Naive thymus-derived CD8-positive, alpha-beta T cell (primary cell): ENCODE data around the gene LRRC37B. TPM values are rescaled to one million over a fixed set of nuclear protein-coding genes. Genes with fewer than 3 reads are reported as not detected.
"Not testable (repeated sequence)": the region's sequence is repeated elsewhere in the genome, so short reads cannot be mapped to it uniquely, and the experiment has no call there.

ENCODE experiments used
- ATAC-seq, 2 donors: fragments of 150-1000 bp; cut with Tn5 transposase in 1 of 2; sonication (Bioruptor Pico), chemical (Tn5 transposase) in 1 of 2; 1 replicate in 1 of 2; 2 replicates in 1 of 2; pipeline ENCODE4 v1.10.0; 2021; ENCODE audit warnings: mild to moderate bottlenecking in 2 of 2, moderate library complexity in 2 of 2
- POLR2A ChIA-PET: fragments of 350-600 bp; sonication (Branson Sonifier 250); formaldehyde crosslinking; loops from one replicate; lab custom pipeline; 2021; ENCODE audit warnings: antibody characterized with exemption; lab: Charles Lee
- DNase-seq, 10 donors: peaks; one replicate each; pipeline versions ENCODE4 v3.0.0 to v3.0.0-alpha.2; 2020 to 2022
- H3K27ac Mint-ChIP-seq, 10 donors: one replicate each; pipeline ENCODE4 v1.8.0; 2020 to 2022; ENCODE audit warnings: mild to moderate bottlenecking in 10 of 10, mixed read lengths in 10 of 10, moderate library complexity in 4 of 10, inconsistent platforms in 1 of 10
- H3K27me3 Mint-ChIP-seq, 5 donors: one replicate each; pipeline ENCODE4 v1.8.0; 2021 to 2022; ENCODE audit warnings: mixed read lengths in 5 of 5
- H3K36me3 Mint-ChIP-seq, 3 donors: one replicate each; pipeline ENCODE4 v1.8.0; 2020 to 2022; ENCODE audit warnings: mixed read lengths in 3 of 3, mild to moderate bottlenecking in 2 of 3, inconsistent platforms in 1 of 3
- H3K4me1 Mint-ChIP-seq, 4 donors: one replicate each; pipeline ENCODE4 v1.8.0; 2021 to 2022; ENCODE audit warnings: mixed read lengths in 4 of 4
- H3K4me3 Mint-ChIP-seq, 10 donors: one replicate each; pipeline ENCODE4 v1.8.0; 2020 to 2022; ENCODE audit warnings: mild to moderate bottlenecking in 10 of 10, mixed read lengths in 10 of 10, moderate library complexity in 6 of 10, inconsistent platforms in 1 of 10
- H3K9me3 Mint-ChIP-seq, 9 donors: one replicate each; pipeline ENCODE4 v1.8.0; 2020 to 2022; ENCODE audit warnings: mixed read lengths in 9 of 9, mild to moderate bottlenecking in 3 of 9, inconsistent platforms in 1 of 9, moderate library complexity in 1 of 9
- polyA plus RNA-seq, 3 donors: library from polyadenylated mRNA; unstranded; fragments of 300-500 nt; fragmentation: Illumina TruSeq; gene quantifications; one replicate each; pipeline ENCODE4 v1.2.3, GENCODE V29; 2021
- total RNA-seq, 8 experiments: library from RNA in 2 of 8; stranded (reverse) in 2 of 8; gene quantifications; one replicate each; pipeline ENCODE4 v1.2.3 and lab custom pipeline; 2021 to 2026

LRRC37B gene
- 10 to 100 TPM; 67.6 to 71.1 TPM for total RNA-seq
- 1 to 10 TPM; 6.8 to 9.6 (median 8.2) TPM for polyA plus RNA-seq
- total RNA-seq (lab: John Stamatoyannopoulos, UW), result 9.3 to 60.0 (median 46.4) reads per million in 6 experiments

DNA sequence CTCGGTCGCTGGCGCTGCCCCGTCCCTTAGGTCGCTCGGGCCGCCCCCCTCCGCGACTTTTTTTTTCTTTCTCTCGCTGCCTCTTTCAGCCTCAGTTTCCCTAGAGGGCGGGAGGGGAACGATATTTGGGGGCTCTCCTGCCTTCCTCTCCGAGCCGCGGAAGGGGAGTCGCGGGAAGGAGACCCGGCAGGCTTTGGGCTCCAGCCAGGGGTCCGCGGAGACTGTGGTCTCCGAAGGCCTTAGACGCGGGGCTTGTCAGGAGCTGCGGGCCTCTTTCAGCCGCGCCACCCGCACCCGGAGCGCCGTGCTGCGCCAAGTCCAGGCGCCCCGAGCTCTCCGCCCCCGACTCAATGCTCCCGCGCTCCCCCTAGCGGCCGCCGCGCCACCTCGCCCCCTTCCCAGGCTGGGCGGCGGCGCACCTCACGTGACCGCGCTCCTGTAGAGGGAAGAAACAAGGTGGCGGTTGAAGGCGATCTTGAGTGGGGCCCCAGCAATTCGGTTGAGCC is at the start of gene LRRC37B:
LRRC37B (plus strand) TSS at position 427 of the 506 bp plus-strand sequence. CDS start 14,010 bp downstream, outside the sequence.
- no peaks in the 10 kb centered on the region for H3K9me3 Mint-ChIP-seq
- peak within 1 kb of the TSS; percentile 89 to 97 (median 94) for H3K4me3 Mint-ChIP-seq
- DNase-seq (peak; percentile 79 to 90 (median 88)), ATAC-seq (peak; percentile 90 to 91)
- POLR2A ChIA-PET, result interaction anchor here (0.7 to 3.1 kb wide), 7 partner anchors 10 to 342 kb away, joined by 3 to 27 read pairs (median 4); partner anchors contain the start of gene SUZ12
- H3K4me1 Mint-ChIP-seq, result peaks cover 14 to 45% (median 40%) of the 10 kb centered on the region in 4 donors
- peaks cover 0 to 2% (median 0%) of the 10 kb centered on the region in 3 donors for H3K36me3 Mint-ChIP-seq
- peak within 1 kb of the TSS; percentile 90 to 98 (median 94) for H3K27ac Mint-ChIP-seq
- no peaks in the 10 kb centered on the region for H3K27me3 Mint-ChIP-seq

DNA sequence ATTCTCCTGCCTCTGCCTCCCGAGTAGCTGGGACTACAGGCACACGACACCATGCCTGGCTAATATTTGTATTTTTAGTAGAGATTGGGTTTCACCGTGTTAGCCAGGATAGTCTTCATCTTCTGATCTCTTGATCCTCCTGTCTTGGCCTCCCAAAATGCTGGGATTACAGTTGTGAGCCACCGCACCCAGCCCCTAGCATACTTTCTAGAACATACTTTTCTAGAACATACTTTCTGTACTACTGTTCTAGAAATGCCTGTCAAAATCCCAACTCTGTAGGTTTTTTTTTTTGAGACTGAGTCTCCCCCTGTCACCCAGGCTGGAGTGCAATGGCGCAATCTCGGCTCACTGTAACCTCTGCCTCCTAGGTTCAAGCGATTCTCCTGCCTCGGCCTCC is 43.1 kb upstream of the LRRC37B start:
- peak overlapping the region in 3 of 10 donors; percentile 14 to 31 (median 15) for H3K27ac Mint-ChIP-seq
- peaks cover 0 to 80% (median 4%) of the 10 kb centered on the region in 3 donors for H3K36me3 Mint-ChIP-seq
- POLR2A ChIA-PET, H3K9me3 Mint-ChIP-seq, H3K4me1 Mint-ChIP-seq, ATAC-seq, DNase-seq, H3K27me3 Mint-ChIP-seq: not testable (repeated sequence)
- peak overlapping the region in 1 of 10 donors; percentile 16 for H3K4me3 Mint-ChIP-seq

DNA sequence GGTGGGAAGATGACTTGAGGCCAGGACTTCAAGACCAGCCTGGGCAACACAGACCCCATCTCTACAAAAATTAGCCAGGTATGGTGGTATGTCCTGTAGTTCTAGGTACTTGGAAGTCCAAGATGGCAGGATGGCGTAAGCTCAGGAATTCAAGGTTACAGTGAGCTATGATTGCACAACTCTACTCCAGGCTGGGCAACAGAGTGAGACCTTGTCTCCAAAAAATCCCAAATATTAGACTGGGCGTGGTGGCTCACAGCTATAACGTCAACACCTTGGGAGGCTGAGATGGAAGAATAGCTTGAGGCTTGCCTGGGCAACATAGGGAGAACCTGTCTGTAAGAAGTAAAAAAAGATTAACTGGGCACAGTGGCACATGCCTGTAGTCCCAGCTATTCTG is 39.5 kb upstream of the LRRC37B start:
- Mint-ChIP-seq H3K27me3 (no peaks in the 10 kb centered on the region), H3K27ac (peak overlapping the region in 4 of 10 donors; percentile 19 to 76 (median 39)), H3K9me3 (no peaks in the 10 kb centered on the region), H3K36me3 (peaks cover 0 to 76% (median 3%) of the 10 kb centered on the region in 3 donors), H3K4me3 (no peak overlapping the region), H3K4me1 (peaks cover 0 to 5% (median 1%) of the 10 kb centered on the region in 4 donors)
- POLR2A ChIA-PET, result no interaction called here
- DNase-seq, result no peak
- ATAC-seq, result no peak

DNA sequence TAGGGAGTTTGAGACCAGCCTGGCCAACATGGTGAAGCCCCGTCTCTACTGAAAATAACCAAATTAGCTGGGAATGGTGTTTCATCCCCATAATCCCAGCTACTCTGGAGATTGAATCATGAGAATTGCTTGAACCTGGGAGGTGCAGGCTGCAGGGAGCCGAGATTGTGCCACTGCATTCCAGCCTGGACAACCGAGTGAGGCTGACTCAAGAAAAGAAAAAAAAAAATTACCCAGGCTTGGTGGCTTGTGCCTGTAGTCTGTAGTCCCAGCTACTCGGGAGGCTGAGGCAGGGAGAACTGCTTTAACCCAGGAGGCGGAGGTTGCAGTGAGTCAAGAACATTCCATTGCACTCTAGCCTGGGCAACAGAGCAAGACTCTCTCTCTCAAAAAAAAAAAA is 36.8 kb upstream of the LRRC37B start:
- POLR2A ChIA-PET, result interaction anchor here (0.6 kb wide), 1 partner anchor 161 kb away, joined by 6 read pairs; no protein-coding TSS in a partner anchor
- ATAC-seq, H3K4me1 Mint-ChIP-seq, H3K27me3 Mint-ChIP-seq, DNase-seq, H3K9me3 Mint-ChIP-seq, H3K27ac Mint-ChIP-seq, H3K4me3 Mint-ChIP-seq: not testable (repeated sequence)
- H3K36me3 Mint-ChIP-seq, result peaks cover 0 to 68% (median 0%) of the 10 kb centered on the region in 3 donors

DNA sequence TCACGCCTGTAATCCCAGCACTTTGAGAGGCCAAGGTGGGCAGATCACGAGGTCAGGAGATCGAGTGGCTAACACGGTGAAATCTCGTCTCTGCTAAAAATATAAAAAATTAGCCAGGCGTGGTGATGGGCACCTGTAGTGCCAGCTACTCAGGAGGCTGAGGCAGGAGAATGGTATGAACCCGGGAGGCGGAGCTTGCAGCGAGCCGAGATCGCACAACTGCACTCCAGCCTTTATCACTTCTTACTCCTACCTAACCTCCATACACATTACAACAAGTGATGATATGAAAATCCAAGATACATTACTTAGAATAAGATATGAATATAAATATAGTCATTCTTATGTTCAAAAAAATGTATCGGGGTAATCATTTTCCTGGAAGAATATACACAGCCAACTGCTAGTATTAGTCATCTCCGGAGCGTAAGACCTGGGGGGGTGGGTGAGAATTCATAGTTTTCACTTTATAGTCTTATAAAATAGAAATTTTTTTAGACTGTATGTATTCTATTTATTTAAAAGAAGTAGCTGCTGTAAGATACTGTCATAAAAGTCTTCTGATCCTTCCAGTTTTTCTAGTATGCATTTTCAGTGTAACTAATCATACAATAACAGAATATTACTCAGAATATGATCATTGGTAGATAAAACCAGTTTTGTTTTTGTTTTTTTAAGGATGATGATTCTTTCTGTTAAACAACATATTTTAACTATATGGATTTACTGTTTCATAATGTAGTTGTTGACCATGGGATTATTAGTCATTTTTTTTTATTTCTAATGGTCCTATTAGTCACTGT is 32.7 kb upstream of the LRRC37B start:
- H3K27me3 Mint-ChIP-seq, H3K4me3 Mint-ChIP-seq, DNase-seq, H3K27ac Mint-ChIP-seq, H3K4me1 Mint-ChIP-seq, ATAC-seq, POLR2A ChIA-PET, H3K9me3 Mint-ChIP-seq: not testable (repeated sequence)
- peaks cover 5 to 62% (median 7%) of the 10 kb centered on the region in 3 donors for H3K36me3 Mint-ChIP-seq

DNA sequence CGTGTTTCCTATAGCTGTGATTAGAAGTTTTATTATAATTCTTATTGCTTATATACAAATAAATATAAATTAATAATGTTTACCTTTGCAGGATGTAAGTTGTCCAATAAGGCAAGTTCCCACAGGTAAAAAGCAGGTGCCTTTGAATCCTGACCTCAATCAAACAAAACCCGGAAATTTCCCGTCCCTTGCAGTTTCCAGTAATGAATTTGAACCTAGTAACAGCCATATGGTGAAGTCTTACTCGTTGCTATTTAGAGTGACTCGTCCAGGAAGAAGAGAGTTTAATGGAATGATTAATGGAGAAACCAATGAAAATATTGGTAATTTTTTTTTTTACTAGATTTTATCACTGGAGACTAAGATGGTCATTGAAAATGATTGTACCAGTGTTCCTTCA is 31.8 kb upstream of the LRRC37B start:
- H3K27me3 Mint-ChIP-seq, POLR2A ChIA-PET, H3K4me3 Mint-ChIP-seq, H3K4me1 Mint-ChIP-seq, ATAC-seq, DNase-seq, H3K9me3 Mint-ChIP-seq, H3K27ac Mint-ChIP-seq: not testable (repeated sequence)
- H3K36me3 Mint-ChIP-seq, result peaks cover 5 to 60% (median 7%) of the 10 kb centered on the region in 3 donors

DNA sequence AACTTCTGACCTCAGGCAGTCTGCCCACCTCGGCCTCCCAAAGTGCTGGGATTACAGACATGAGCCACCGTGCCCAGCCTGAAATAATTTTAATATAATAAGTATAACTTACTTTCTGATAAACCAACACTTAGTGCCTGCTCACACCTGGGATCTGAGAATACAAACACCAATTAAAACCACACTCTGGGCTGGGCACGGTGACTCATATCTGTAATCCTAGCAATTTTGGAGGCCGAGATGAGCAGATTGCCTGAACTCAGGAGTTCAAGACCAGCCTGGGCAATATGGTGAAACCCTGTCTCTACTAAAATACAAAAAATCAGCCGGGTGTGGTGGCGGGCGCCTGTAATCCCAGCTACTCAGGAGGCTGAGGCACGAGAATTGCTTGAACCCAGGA is 15.4 kb upstream of the LRRC37B start:
- H3K27ac Mint-ChIP-seq, H3K27me3 Mint-ChIP-seq, DNase-seq, H3K4me3 Mint-ChIP-seq, ATAC-seq, POLR2A ChIA-PET, H3K4me1 Mint-ChIP-seq, H3K9me3 Mint-ChIP-seq: not testable (repeated sequence)
- H3K36me3 Mint-ChIP-seq, result peaks cover 4 to 76% (median 7%) of the 10 kb centered on the region in 3 donors

DNA sequence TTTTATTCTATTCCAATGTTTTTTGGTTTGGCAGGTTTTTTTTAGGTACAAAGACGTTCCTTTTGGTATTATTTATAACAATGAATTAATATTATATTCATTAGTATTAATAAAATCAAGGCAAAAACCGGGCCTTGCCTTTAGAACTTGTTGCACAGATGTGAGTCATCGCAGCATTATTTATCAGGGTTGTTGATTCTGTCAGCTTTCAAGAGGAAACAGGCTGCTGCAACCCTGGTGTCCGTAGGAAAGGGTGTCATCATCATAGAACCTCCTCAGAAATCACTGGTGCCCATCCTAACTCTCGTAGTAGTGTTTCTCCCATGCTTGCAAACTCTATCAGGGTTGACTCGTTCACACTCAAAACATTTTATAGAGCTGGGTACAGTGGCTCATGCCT is 10.2 kb upstream of the LRRC37B start:
- Mint-ChIP-seq H3K36me3 (peaks cover 4 to 72% (median 6%) of the 10 kb centered on the region in 3 donors), H3K27me3 (no peaks in the 10 kb centered on the region), H3K4me3 (no peak overlapping the region), H3K4me1 (no peaks in the 10 kb centered on the region), H3K27ac (no peak overlapping the region), H3K9me3 (no peaks in the 10 kb centered on the region)
- POLR2A ChIA-PET, result no interaction called here
- no peak for DNase-seq
- no peak for ATAC-seq

DNA sequence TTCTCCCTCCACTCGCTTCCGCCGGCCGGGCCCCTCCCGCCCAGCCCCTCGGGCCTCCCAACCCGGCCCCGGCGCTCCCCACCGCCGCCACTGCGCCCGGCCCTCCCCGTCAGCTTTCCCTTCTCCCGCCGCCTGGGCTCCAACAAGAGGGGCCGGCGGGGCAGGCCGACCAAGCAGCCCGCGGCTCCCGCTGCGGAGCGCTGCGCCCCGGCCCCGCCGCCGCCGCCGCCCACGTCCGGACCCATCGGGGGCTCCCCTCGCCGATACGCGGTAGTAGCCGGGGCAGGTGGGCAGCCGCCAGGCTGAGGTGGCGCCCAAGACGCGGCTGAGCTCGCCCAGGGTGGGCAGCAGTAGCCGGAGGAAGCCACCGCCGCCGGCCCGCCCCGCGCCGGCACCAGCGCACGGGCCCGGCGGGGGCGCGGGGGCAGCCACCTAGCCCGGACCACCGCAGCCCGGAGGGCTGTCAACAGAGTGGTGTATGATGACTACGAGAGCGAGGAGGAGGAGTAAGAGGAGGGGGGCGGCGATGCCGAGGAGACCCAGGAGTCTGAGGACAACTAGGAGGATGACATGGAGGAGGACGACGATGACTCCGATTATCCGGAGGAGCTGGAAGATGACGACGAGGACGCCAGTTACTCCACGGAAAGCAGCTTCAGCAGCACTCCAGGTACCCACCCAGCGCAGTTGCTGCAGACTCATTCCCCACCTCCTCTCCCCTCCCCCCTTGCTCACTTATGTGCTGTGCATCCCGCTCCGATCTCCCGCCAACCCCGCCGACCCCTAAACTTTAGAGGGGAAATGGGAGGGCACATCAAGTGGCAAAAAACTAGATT is 498 bp downstream of the LRRC37B start:
- H3K4me3 Mint-ChIP-seq, result peak overlapping the region; percentile 89 to 97 (median 94)
- H3K27ac Mint-ChIP-seq, result peak overlapping the region; percentile 90 to 98 (median 94)
- DNase-seq, result peak; percentile 20 to 70 (median 38)
- no peaks in the 10 kb centered on the region for H3K9me3 Mint-ChIP-seq
- no peaks in the 10 kb centered on the region for H3K27me3 Mint-ChIP-seq
- POLR2A ChIA-PET, result interaction anchor here (0.8 to 3.1 kb wide), 7 partner anchors 9 to 135 kb away, joined by 4 to 27 read pairs (median 4); partner anchors contain the start of gene RHOT1
- H3K4me1 Mint-ChIP-seq, result peaks cover 16 to 51% (median 45%) of the 10 kb centered on the region in 4 donors
- H3K36me3 Mint-ChIP-seq, result peaks cover 0 to 3% (median 0%) of the 10 kb centered on the region in 3 donors
- ATAC-seq, result peak; percentile 49 to 63

DNA sequence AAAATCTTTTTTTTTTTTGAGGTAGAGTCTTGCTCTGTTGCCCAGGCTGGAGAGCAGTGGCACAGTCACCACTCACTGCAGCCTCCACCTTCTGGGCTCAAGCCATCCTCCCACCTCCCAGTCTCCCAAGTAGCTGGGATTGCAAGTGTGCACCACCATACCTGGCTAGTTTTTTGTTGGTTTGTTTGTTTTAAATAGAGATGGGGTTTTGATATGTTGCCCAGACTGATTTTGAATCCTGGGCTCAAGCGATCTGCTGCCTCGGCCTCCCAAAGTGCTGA is 2.0 kb downstream of the LRRC37B start:
- H3K9me3 Mint-ChIP-seq, result no peaks in the 10 kb centered on the region
- peak overlapping the region; percentile 59 to 98 (median 93) for H3K27ac Mint-ChIP-seq
- H3K4me3 Mint-ChIP-seq, result peak overlapping the region; percentile 89 to 97 (median 94)
- DNase-seq (no peak), ATAC-seq (no peak)
- no peaks in the 10 kb centered on the region for H3K27me3 Mint-ChIP-seq
- POLR2A ChIA-PET, result interaction anchor here (0.7 to 1.5 kb wide), 2 partner anchors 133 to 460 kb away, joined by 3 to 4 read pairs; partner anchors contain the start of gene RHOT1
- peaks cover 21 to 55% (median 52%) of the 10 kb centered on the region in 4 donors for H3K4me1 Mint-ChIP-seq
- H3K36me3 Mint-ChIP-seq, result peaks cover 0 to 3% (median 0%) of the 10 kb centered on the region in 3 donors

DNA sequence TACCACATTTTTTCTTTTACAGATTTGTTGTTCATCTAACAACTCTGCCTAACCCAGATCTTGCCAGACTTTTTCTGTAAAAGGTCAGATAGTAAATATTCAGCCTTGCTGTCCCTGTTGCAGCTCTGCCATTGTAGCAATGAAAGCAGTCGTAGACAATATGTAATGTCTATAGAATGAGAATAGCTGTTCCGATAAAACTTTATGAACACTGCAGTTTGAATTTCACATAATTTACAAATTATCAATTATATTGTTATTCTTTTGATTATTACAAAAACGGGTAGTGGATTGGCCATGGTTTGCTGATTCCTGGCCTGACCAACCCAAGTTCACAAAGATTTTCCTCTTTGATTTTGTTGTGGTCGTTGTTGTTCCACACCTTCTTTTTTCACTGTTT is 2.9 kb downstream of the LRRC37B start:
- H3K4me3 Mint-ChIP-seq, result peak overlapping the region; percentile 89 to 97 (median 94)
- POLR2A ChIA-PET, result no interaction called here
- no peaks in the 10 kb centered on the region for H3K27me3 Mint-ChIP-seq
- H3K36me3 Mint-ChIP-seq, result peaks cover 0 to 3% (median 0%) of the 10 kb centered on the region in 3 donors
- peaks cover 22 to 58% (median 55%) of the 10 kb centered on the region in 4 donors for H3K4me1 Mint-ChIP-seq
- ATAC-seq, result no peak
- peak overlapping the region; percentile 15 to 98 (median 86) for H3K27ac Mint-ChIP-seq
- no peak for DNase-seq
- H3K9me3 Mint-ChIP-seq, result no peaks in the 10 kb centered on the region
